GM12874 (cell line): ENCODE data around the gene IQGAP2.

Experiments used
- CTCF ChIP-seq: IDR thresholded peaks from 2 replicates; pipeline ENCODE4 v1.5.1; 2011; ENCODE audit warnings: low read depth, mild to moderate bottlenecking, control low read depth, low read length, moderate library complexity; ENCODE audit not compliant: insufficient read depth

IQGAP2 gene

GRCh38 chr5:76700571-76700970 is 297.5 kb downstream of the IQGAP2 start:
- TF ChIP-seq CTCF = no peak

- no peak for TF ChIP-seq CTCF
Observed at GRCh38 chr5:76701298-76701697, 298.2 kb downstream of the IQGAP2 start.

GRCh38 chr5:76703707-76704106 is 300.6 kb downstream of the IQGAP2 start:
- TF ChIP-seq CTCF = no peak

- no peak for TF ChIP-seq CTCF
Observed at GRCh38 chr5:76704131-76704663, 301.1 kb downstream of the IQGAP2 start.

- no peak for TF ChIP-seq CTCF
Observed at GRCh38 chr5:76705574-76705973, 302.5 kb downstream of the IQGAP2 start.

GRCh38 chr5:76709762-76710161 is 306.7 kb downstream of the IQGAP2 start:
- TF ChIP-seq CTCF = no peak

- no peak for TF ChIP-seq CTCF
Observed at GRCh38 chr5:76710991-76711390, 307.9 kb downstream of the IQGAP2 start.
